Kidney (tissue), 14 donors: ENCODE data around the gene ABI1. TPM values are rescaled to one million over a fixed set of nuclear protein-coding genes. Genes with fewer than 3 reads are reported as not detected.

Experiments used
- DNase-seq, 5 donors: peaks; one replicate each; pipeline ENCODE4 v3.0.0-alpha.2; 2013 to 2020
- FAIRE-seq: peaks from 2 replicates; lab custom pipeline; 2012; peaks lifted over from hg19 to GRCh38; lab: Jason Lieb, UNC
- H3K27ac ChIP-seq, 2 donors: one replicate each; pipeline ENCODE4 v1.7.0; 2013; ENCODE audit warnings: low read depth in 2 of 2, low read length in 2 of 2, inconsistent platforms in 1 of 2
- H3K27me3 ChIP-seq: one replicate; pipeline ENCODE4 v1.7.1; 2013; ENCODE audit warnings: low read length, inconsistent platforms; ENCODE audit not compliant: control insufficient read depth, insufficient read depth
- H3K36me3 ChIP-seq, 3 donors: one replicate each; pipeline versions ENCODE4 v1.7.0 to v1.7.1; 2013; ENCODE audit warnings: low read length in 3 of 3, control low read depth in 1 of 3, inconsistent platforms in 1 of 3; ENCODE audit not compliant: insufficient read depth in 3 of 3, control insufficient read depth in 2 of 3
- H3K4me1 ChIP-seq, 3 donors: one replicate each; pipeline versions ENCODE4 v1.7.0 to v1.7.1; 2013; ENCODE audit warnings: low read length in 3 of 3, inconsistent platforms in 1 of 3, low read depth in 1 of 3; ENCODE audit not compliant: control insufficient read depth in 2 of 3, insufficient read depth in 2 of 3
- H3K4me3 ChIP-seq, 3 donors: one replicate each; pipeline versions ENCODE4 v1.7.0 to v1.8.1; 2013; ENCODE audit warnings: low read length in 3 of 3, control low read depth in 1 of 3, inconsistent platforms in 1 of 3
- H3K9ac ChIP-seq, 3 donors: one replicate each; pipeline versions ENCODE4 v1.7.0 to v1.7.1; 2013; ENCODE audit warnings: low read length in 3 of 3, control low read depth in 1 of 3, inconsistent platforms in 1 of 3
- H3K9me3 ChIP-seq, 3 donors: one replicate each; pipeline versions ENCODE4 v1.7.0 to v1.7.1; 2013; ENCODE audit warnings: low read length in 3 of 3, control low read depth in 1 of 3, inconsistent platforms in 1 of 3; ENCODE audit not compliant: control insufficient read depth in 2 of 3, insufficient read depth in 1 of 3
- intact Hi-C: fragments of 100-400 bp; cut with DNase I; formaldehyde crosslinking; loops from one replicate; pipeline ENCODE4 v1.11.1; 2022
- polyA plus RNA-seq: library from polyadenylated mRNA; stranded (reverse); fragments of 350-450 nt; fragmentation: Illumina TruSeq; extraction: RNeasy Lipid Tissue Mini Kit (QIAGEN cat#74804); gene quantifications from one replicate; pipeline ENCODE4 v1.2.3, GENCODE V29; 2014; ENCODE audit warnings: low read depth, low replicate concordance; ENCODE audit not compliant: insufficient read depth
- total RNA-seq: library from RNA; stranded (reverse); fragmentation: NEBNext Ultra II Directional; extraction: Animal tissue kit (Norgen Biotek cat#: 25700); gene quantifications from one replicate; pipeline ENCODE4 v1.2.1, GENCODE V29; 2021
- TF ChIP-seq, protein P1 (sequence below): IDR thresholded peaks from 3 replicates; pipeline ENCODE4 v1.5.1; 2012; ENCODE audit warnings: mild to moderate bottlenecking, moderate library complexity, borderline replicate concordance; ENCODE audit not compliant: insufficient read depth; ENCODE audit errors: extremely low read depth
- donor health status: control.
- donor health status: control.
- donor health status: control.
- donor health status: control.
- donor health status: control.
- donor health status: DM: yes; HTN: yes; CAD: no.
- donor health status: Normal renal cell carcinoma (clear cell type).

Gene ABI1
- total and polyA plus RNA-seq, 2 donors from 2014 or later: 25.7 to 54.1 TPM

- no peak overlapping the region for H3K27ac ChIP-seq
- no peaks in the 10 kb centered on the region for H3K27me3 ChIP-seq
- DNase-seq (no peak), FAIRE-seq (no peak)
- H3K4me1 ChIP-seq: peaks cover 0 to 7% (median 4%) of the 10 kb centered on the region in 3 donors
- no peak overlapping the region for H3K4me3 ChIP-seq
- intact Hi-C loops: no loop called here
- H3K9me3 ChIP-seq: no peaks in the 10 kb centered on the region
- no peaks in the 10 kb centered on the region for H3K36me3 ChIP-seq
- TF ChIP-seq, protein P1, sequence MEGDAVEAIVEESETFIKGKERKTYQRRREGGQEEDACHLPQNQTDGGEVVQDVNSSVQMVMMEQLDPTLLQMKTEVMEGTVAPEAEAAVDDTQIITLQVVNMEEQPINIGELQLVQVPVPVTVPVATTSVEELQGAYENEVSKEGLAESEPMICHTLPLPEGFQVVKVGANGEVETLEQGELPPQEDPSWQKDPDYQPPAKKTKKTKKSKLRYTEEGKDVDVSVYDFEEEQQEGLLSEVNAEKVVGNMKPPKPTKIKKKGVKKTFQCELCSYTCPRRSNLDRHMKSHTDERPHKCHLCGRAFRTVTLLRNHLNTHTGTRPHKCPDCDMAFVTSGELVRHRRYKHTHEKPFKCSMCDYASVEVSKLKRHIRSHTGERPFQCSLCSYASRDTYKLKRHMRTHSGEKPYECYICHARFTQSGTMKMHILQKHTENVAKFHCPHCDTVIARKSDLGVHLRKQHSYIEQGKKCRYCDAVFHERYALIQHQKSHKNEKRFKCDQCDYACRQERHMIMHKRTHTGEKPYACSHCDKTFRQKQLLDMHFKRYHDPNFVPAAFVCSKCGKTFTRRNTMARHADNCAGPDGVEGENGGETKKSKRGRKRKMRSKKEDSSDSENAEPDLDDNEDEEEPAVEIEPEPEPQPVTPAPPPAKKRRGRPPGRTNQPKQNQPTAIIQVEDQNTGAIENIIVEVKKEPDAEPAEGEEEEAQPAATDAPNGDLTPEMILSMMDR: no peak
- no peak overlapping the region for H3K9ac ChIP-seq
Observed at GRCh38 chr10:26803849-26804248, 56.9 kb downstream of the ABI1 start.

DNA sequence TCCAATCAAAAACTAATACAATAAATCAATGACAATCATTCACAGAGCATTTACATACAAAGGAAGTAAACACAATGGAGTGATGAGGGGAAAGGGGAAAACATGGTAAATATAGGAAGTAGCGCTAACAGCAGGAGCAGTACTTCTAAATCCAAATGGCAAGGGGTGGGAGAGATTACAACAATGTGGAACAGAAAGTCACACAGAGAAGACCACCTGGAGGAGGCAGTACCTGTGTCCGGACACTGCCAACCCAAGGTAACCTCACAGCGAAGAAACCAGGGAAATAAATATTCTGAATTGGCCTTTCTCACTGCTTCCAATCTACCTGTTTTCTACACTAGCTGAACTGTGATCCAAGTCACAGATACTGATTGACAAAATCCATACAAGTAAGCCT is 58.2 kb downstream of the ABI1 start:
- intact Hi-C loops: no loop called here
- no peak for FAIRE-seq
- DNase-seq: no peak
- Histone ChIP-seq H3K27me3 (no peaks in the 10 kb centered on the region), H3K4me1 (peaks cover 0 to 7% (median 4%) of the 10 kb centered on the region in 3 donors), H3K36me3 (no peaks in the 10 kb centered on the region), H3K9me3 (no peaks in the 10 kb centered on the region), H3K9ac (no peak overlapping the region), H3K4me3 (no peak overlapping the region), H3K27ac (no peak overlapping the region)
- TF ChIP-seq, protein P1: no peak

DNA sequence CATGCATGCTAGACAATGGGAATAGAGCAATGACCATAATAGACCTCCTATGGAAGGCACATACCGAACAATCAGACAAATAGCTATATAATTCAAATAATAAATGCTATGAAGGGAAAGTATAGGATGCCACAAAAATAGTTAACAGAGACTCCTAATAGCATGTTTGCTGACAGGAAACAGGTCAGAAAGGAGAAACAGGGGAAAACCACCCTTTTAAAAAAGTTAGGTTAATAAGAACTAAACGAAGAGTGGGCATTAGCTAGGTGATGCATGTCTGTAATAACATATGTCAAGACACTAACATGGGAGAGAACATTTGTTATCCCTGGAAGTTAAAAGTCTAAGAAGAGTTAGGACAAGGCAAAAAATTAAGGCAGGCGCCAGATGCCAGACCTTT is 58.9 kb downstream of the ABI1 start:
- Histone ChIP-seq H3K9ac (no peak overlapping the region), H3K27ac (no peak overlapping the region), H3K27me3 (no peaks in the 10 kb centered on the region), H3K4me3 (no peak overlapping the region), H3K9me3 (no peaks in the 10 kb centered on the region), H3K4me1 (peaks cover 0 to 7% (median 4%) of the 10 kb centered on the region in 3 donors), H3K36me3 (no peaks in the 10 kb centered on the region)
- intact Hi-C loops: no loop called here
- no peak for DNase-seq
- TF ChIP-seq, protein P1: no peak
- FAIRE-seq: no peak

DNA sequence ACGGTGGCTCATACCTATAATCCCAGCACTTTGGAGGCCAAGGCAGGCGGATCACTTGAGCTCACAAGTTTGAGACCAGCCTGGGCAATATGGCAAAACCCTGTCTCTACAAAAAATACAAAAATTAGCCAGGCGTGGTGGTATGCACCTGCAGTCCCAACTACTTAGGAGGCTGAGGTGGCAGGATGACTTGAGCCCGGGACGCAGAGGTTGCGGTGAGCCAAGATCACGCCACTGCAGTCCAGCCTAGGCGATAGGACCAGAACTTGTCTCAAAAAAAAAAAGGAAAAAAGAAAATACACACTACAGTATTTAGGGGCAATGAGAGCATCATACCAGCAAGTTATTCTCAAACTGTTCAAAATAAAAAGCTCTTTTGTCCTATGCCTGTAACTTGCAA is 59.5 kb downstream of the ABI1 start:
- DNase-seq: no peak
- H3K4me3 ChIP-seq: no peak overlapping the region
- H3K9me3 ChIP-seq: peaks cover 0 to 2% (median 0%) of the 10 kb centered on the region in 3 donors
- H3K27me3 ChIP-seq: no peaks in the 10 kb centered on the region
- no peak for FAIRE-seq
- TF ChIP-seq, protein P1: no peak
- H3K36me3 ChIP-seq: no peaks in the 10 kb centered on the region
- H3K9ac ChIP-seq: no peak overlapping the region
- no peak overlapping the region for H3K27ac ChIP-seq
- peaks cover 0 to 7% (median 4%) of the 10 kb centered on the region in 3 donors for H3K4me1 ChIP-seq
- intact Hi-C loops: no loop called here
